T-helper 1 cell treated with Interleukin-12 subunit alpha and Interleukin-12 subunit beta and Interleukin-4 antibody, amounts not matched to agents 30 μg/mL and 1 μg/mL, for 36 hours (primary cell): ENCODE measurements around the gene MYT1.
"Not testable (repeated sequence)": the region's sequence is repeated elsewhere in the genome, so short reads cannot be mapped to it uniquely, and the experiment has no call there.

ENCODE experiments used
- H3K27ac Mint-ChIP-seq: one replicate; pipeline ENCODE4 v1.8.0; 2021; ENCODE audit warnings: mild to moderate bottlenecking, mixed read lengths
- H3K27me3 Mint-ChIP-seq: one replicate; pipeline ENCODE4 v1.8.0; 2021; ENCODE audit warnings: low read depth, mixed read lengths
- H3K36me3 Mint-ChIP-seq: one replicate; pipeline ENCODE4 v1.8.0; 2021; ENCODE audit warnings: low read depth, mixed read lengths
- H3K4me1 Mint-ChIP-seq: one replicate; pipeline ENCODE4 v1.8.0; 2021; ENCODE audit warnings: low read depth, mixed read lengths
- H3K4me3 Mint-ChIP-seq: one replicate; pipeline ENCODE4 v1.8.0; 2021; ENCODE audit warnings: mild to moderate bottlenecking, moderate library complexity, mixed read lengths
- H3K9me3 Mint-ChIP-seq: one replicate; pipeline ENCODE4 v1.8.0; 2021; ENCODE audit warnings: mixed read lengths

MYT1 gene

DNA sequence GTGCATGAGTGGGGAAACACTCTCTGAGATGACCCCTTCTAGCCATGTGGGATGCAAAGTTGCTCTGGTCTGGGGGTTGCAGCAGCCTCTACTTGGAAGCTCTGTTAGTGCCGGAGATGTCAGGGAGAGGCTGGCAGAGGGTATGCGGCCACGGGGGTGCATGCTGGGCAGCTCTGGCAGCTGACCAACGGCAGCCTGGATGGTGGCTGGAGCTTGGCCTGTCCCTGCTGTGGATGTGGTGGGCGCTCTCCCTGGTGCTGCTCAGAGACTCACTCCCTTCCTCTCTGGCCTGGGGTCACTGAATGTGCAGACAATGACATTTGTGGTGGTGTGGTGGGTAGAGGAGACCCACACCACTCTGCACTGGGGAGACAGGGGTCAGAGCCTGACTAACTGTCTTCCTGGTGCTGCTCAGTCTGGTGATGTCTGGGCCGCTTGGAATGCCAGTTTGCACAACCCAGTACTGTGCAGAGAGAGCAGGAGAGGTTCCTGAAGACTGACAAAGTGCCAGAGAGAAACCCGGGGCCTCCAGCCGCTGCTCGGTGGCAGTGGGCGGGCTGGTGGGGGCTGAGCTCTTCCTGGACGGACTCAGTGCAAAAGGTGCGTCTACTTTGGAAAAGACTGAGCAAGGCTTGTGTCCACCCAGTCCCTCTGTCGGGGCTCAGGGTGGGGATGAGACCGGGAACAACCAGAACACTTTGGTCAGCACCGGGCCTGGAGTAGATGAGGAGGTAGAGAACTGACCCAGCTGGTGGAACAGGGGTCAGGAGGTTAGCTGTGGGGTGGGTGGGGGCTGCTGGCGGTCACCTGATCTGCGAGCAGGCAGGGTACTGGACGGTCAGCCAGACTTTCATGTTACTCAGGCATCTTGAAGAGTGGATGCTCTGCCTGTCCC lies 2.7 kb downstream of the MYT1 start:
- H3K36me3 Mint-ChIP-seq, result no peaks in the 10 kb centered on the region
- peaks cover 21% of the 10 kb centered on the region for H3K27me3 Mint-ChIP-seq
- no peak overlapping the region for H3K27ac Mint-ChIP-seq

DNA sequence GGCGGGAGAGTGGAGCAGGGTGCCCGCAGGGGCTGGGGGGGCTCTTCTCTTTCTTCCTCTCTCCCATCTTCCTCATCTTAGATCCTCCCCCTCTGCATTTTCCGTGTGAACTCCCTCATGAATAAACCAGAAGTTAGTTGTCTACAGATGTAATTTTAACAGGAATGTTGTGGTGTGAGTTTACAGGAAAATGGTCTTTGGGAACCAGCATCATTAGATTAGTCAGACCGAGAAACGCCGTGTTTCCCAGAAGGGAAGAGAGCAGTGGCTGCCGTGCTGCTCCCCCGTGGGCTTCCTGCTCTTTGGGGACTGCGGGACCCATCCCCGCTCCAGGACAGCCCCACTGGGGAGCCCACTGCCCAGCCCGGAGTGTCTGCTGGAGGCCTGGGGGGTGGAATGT lies 3.4 kb downstream of the MYT1 start:
- no peak overlapping the region for H3K27ac Mint-ChIP-seq
- H3K4me1 Mint-ChIP-seq, result no peaks in the 10 kb centered on the region
- H3K9me3 Mint-ChIP-seq, result no peaks in the 10 kb centered on the region
- H3K36me3 Mint-ChIP-seq, result no peaks in the 10 kb centered on the region
- no peak overlapping the region for H3K4me3 Mint-ChIP-seq
- peaks cover 14% of the 10 kb centered on the region for H3K27me3 Mint-ChIP-seq

More for the DNA sequence above, 2.7 kb downstream of the MYT1 start:
- H3K4me3 Mint-ChIP-seq, result no peak overlapping the region
- no peaks in the 10 kb centered on the region for H3K4me1 Mint-ChIP-seq
- no peaks in the 10 kb centered on the region for H3K9me3 Mint-ChIP-seq

DNA sequence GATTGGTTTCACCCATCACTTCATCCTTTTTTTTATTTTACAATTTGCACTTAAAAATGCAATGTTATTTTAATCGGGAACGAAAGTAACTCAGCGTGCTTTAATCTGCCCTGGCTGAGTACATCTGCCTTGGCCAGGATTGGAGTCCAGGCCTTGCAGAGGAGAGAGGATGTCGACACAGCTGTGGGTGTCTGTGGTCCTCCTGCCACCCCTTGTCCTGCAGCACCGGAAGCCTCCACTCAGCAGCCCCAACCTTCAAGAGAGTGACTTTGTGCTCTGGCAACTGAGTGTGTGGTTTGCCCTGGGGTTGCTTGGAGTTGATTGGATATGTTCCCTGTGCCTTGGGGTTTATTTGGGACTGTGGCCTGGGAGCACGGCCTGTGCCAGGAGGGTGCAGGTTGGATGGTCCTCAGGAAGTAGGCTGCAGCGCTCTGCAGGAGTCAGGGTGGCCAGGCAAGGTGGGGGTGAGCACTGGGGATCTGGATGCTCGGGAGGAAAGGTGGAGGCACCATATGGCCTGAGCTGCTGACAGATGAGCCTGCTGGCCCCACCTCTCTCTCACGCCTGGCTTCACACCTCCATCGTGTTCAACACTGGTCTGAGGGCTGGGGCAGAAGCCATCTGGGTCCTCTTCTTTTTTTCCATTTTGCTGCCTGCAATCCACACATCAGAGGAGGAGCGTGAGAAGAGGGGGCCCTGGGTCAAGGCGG lies 4.3 kb downstream of the MYT1 start:
- no peak overlapping the region for H3K4me3 Mint-ChIP-seq
- no peaks in the 10 kb centered on the region for H3K9me3 Mint-ChIP-seq
- peaks cover 5% of the 10 kb centered on the region for H3K27me3 Mint-ChIP-seq
- no peak overlapping the region for H3K27ac Mint-ChIP-seq
- H3K36me3 Mint-ChIP-seq, result no peaks in the 10 kb centered on the region
- H3K4me1 Mint-ChIP-seq, result no peaks in the 10 kb centered on the region

DNA sequence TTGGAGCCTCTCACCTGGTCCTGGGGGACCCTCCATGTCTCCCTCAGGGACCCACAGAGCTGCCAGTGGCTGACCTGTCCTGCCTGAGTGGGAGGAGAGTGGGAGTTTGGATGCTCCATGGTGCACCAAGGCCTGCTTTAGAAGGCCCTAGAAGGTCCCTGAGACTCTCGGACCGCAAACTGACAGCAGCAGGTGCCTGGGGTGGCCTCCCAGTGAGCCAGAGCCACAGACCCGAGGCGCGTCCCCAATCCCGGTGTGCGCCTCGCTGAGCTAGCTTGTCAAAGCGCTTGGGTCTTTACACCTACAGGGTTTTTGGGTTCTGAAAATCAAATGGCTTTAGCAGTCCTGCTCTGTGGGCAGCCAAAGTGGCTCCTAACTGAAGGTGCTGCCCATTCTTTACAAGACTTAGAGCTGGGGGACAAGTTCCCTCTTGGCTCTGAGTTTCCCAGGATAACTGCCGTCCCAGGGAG lies 4.9 kb downstream of the MYT1 start:
- no peaks in the 10 kb centered on the region for H3K4me1 Mint-ChIP-seq
- no peak overlapping the region for H3K27ac Mint-ChIP-seq
- H3K9me3 Mint-ChIP-seq, result no peaks in the 10 kb centered on the region
- H3K36me3 Mint-ChIP-seq, result no peaks in the 10 kb centered on the region
- no peak overlapping the region for H3K4me3 Mint-ChIP-seq
- H3K27me3 Mint-ChIP-seq, result peaks cover 3% of the 10 kb centered on the region

DNA sequence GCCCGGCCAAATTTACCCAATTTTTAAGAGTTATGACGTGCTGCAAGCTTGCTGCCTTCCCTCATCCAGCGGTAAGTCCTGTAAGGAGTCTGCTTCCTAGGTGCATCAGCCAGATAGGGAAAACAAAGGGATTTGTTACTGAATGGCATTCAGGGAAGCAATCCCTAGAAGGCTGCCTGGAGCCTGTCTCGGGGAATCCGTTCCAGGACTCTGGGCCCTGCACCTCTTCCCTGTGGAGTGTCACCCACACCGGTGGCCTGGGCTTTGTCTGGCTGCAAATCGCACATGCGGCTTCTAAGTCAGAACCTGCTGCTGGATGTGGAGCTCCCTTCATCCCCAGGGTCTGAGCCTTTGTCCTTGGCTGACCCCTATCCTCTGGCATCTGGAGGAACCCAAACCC lies 7.0 kb downstream of the MYT1 start:
- no peak overlapping the region for H3K4me3 Mint-ChIP-seq

DNA sequence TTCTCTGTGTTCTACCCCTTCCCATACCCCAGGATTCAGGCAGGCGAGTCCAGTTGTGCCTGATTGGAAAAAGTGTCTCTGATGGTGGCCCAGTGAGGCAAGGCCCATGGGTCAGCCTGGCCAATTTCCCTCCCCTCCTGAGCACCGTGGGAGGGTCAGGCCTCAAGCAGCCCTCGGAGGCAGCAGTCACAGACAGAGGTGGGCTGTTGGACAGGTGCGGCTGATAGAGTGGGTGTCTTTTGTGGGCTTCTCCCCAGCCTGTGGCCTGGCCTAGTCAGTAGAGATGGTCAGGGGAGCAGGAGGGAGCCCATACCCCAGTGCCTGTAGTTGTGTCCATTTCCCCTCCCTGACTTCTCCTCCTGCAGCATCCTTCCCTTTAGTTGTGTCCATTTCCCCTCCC lies 8.9 kb downstream of the MYT1 start:
- no peaks in the 10 kb centered on the region for H3K9me3 Mint-ChIP-seq
- no peak overlapping the region for H3K4me3 Mint-ChIP-seq
- peaks cover 7% of the 10 kb centered on the region for H3K27me3 Mint-ChIP-seq
- no peaks in the 10 kb centered on the region for H3K4me1 Mint-ChIP-seq
- H3K36me3 Mint-ChIP-seq, result no peaks in the 10 kb centered on the region
- H3K27ac Mint-ChIP-seq, result no peak overlapping the region

More for the DNA sequence above, 7.0 kb downstream of the MYT1 start:
- Mint-ChIP-seq H3K27ac (no peak overlapping the region), H3K9me3 (no peaks in the 10 kb centered on the region), H3K4me1 (no peaks in the 10 kb centered on the region), H3K27me3 (peaks cover 3% of the 10 kb centered on the region), H3K36me3 (no peaks in the 10 kb centered on the region)

DNA sequence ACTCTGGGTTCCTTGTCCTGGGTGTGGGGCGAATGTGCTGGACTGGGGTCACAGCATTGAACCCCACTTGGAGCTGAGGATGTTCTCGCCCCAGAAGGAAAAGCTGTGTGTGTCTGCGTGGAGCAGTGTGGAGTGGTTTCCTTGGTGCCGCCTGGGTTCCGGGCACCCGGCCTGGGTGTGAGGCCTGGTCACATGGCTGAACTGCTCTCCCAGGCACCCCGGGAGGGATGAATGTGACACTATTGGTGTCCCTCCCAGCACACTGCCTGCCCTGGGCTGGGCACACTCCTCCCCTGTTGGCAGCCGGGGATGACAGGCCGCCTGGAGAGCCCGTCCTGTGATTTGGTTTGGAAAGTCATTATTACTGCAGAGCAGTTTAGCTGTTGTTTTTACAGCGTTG lies 12.3 kb downstream of the MYT1 start:
- Mint-ChIP-seq H3K27ac (no peak overlapping the region), H3K36me3 (no peaks in the 10 kb centered on the region), H3K4me3 (no peak overlapping the region), H3K9me3 (no peaks in the 10 kb centered on the region), H3K27me3 (peaks cover 5% of the 10 kb centered on the region), H3K4me1 (peaks cover 3% of the 10 kb centered on the region)

DNA sequence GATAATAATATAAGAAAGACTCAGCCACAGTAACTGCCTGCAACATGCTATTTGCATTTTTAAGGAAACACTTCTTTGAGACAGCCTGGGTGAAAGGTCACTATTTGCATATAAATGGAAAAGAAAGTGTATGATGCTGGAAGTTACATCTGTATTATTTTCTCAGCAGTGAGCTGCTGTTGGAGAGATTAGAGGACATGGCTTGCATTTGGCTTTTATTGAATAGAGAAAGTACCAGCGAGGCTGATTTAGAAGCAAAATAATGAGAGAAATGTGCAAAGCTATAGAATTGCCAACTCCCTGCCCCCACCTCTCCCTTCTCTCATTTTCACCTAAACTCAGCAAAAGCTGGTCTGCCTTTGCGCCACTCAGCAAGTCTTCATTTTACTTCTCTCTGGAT lies 12.7 kb downstream of the MYT1 start:
- H3K9me3 Mint-ChIP-seq, result no peaks in the 10 kb centered on the region
- H3K27ac Mint-ChIP-seq, result no peak overlapping the region
- peaks cover 5% of the 10 kb centered on the region for H3K27me3 Mint-ChIP-seq
- H3K36me3 Mint-ChIP-seq, result no peaks in the 10 kb centered on the region
- no peak overlapping the region for H3K4me3 Mint-ChIP-seq
- H3K4me1 Mint-ChIP-seq, result peaks cover 3% of the 10 kb centered on the region

DNA sequence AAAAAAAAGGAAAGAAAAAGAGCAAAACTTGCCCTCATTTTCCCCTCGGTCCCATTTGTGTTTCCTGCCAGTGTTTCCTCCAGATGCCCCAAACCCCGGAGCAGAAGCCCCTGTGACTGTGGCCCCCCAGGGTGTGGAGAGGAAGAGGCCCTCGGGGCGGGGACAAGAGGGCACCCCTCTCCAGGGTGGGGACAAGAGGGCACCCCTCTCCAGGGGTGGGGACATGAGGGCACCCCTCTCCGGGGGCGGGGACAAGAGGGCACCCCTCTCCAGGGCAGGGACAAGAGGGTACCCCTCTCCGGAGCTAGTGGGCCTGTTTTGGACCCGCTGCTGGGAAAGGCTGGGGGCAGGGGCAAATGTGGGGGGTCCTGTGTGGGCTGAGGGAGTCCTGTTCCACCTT lies 13.1 kb downstream of the MYT1 start:
- Mint-ChIP-seq H3K4me1 (peaks cover 3% of the 10 kb centered on the region), H3K36me3 (no peaks in the 10 kb centered on the region), H3K27me3 (peaks cover 5% of the 10 kb centered on the region), H3K27ac (no peak overlapping the region), H3K4me3 (no peak overlapping the region), H3K9me3 (no peaks in the 10 kb centered on the region)

DNA sequence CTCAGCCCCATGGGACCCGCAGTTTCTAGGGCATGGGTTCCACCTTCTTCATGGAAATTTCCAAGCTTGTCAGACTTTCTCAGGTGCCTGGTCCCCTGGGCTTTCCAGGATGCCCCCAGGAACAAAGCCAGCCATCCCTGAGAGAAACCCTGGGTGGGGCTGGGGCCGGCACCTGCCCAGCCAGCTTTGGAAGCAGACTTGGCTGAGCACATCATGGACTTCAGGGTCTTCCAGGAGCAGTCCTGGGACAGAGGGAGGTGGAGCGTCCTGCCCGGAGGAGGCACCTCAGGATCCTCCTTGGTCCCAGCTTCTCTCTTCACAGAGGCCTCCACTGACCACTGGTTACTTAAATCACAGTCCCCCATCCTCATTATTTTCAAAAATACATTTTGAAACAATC lies 13.5 kb downstream of the MYT1 start:
- H3K4me3 Mint-ChIP-seq, result no peak overlapping the region
- peaks cover 5% of the 10 kb centered on the region for H3K27me3 Mint-ChIP-seq
- H3K4me1 Mint-ChIP-seq, result peaks cover 3% of the 10 kb centered on the region
- no peak overlapping the region for H3K27ac Mint-ChIP-seq
- no peaks in the 10 kb centered on the region for H3K9me3 Mint-ChIP-seq
- H3K36me3 Mint-ChIP-seq, result no peaks in the 10 kb centered on the region

DNA sequence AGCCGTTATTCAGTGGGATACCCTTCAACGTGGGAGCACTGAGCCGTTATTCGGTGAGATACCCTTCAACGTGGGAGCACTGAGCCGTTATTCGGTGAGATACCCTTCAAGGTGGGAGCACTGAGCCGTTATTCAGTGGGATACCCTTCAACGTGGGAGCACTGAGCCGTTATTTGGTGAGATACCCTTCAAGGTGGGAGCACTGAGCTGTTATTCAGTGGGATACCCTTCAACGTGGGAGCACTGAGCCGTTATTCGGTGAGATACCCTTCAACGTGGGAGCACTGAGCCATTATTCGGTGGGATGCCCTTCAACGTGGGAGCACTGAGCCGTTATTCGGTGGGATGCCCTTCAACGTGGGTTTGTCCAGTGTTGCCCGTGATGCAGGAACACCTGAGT lies 14.7 kb downstream of the MYT1 start:
- H3K36me3 Mint-ChIP-seq, H3K4me1 Mint-ChIP-seq, H3K9me3 Mint-ChIP-seq, H3K27ac Mint-ChIP-seq, H3K27me3 Mint-ChIP-seq, H3K4me3 Mint-ChIP-seq: not testable (repeated sequence)

DNA sequence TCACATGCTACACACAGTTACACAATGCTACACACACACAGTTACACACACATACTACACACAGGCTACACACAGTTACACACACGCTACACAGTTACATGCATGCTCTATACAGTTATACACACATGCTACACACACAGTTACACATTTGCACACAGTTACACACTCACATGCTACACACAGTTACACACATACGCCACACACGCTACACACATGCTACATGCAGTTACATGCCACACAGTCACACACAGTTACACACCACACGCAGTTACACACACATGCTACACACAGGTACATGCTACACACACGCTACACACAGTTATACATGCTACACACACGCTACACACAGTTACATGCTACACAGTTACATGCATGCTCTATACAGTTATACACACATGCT lies 15.6 kb downstream of the MYT1 start:
- no peaks in the 10 kb centered on the region for H3K9me3 Mint-ChIP-seq
- H3K27ac Mint-ChIP-seq, result no peak overlapping the region
- no peak overlapping the region for H3K4me3 Mint-ChIP-seq
- H3K4me1 Mint-ChIP-seq, result peaks cover 3% of the 10 kb centered on the region
- peaks cover 5% of the 10 kb centered on the region for H3K27me3 Mint-ChIP-seq
- H3K36me3 Mint-ChIP-seq, result no peaks in the 10 kb centered on the region

DNA sequence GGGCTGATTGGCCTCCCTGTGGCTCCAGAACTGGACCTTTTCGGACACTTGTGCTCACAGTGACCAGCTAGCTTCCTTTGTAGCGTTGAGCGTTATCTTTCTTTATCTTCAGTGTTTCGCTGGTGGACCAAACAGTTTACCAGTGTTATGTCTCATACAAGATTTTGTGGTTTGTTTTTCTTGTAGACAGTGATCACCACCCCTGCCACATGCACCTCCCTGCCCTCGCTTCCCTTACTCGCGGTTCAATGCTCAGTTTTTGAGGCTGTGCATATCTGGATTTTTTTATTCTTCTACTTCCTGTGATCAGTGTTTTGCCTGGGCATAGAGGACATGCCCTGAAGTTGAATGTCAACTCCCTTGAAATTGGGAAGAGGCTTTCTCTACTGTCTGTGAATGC lies 16.4 kb downstream of the MYT1 start:
- Mint-ChIP-seq H3K4me3 (no peak overlapping the region), H3K4me1 (peaks cover 3% of the 10 kb centered on the region), H3K27ac (no peak overlapping the region), H3K36me3 (no peaks in the 10 kb centered on the region), H3K9me3 (no peaks in the 10 kb centered on the region), H3K27me3 (peaks cover 5% of the 10 kb centered on the region)

DNA sequence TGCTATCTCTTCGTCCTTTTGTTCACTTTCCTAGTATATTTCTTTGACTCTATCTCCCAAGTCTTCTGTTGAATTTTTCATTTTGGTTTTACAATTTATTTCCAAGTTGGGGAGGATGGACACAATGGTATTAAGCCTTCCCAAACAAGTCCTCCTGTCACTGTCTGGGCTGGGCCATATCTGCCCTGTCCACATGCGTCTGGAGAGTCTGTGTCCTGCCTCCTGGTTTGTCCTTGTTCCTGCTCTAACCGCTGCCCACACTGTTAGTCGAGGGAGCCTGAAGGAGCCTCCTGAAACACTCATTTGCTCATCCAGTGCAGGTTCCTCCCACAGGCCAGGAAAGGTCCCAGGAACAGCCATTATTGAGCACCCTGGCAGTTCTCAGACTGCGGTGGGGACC lies 17.1 kb downstream of the MYT1 start:
- H3K4me1 Mint-ChIP-seq, result peaks cover 3% of the 10 kb centered on the region
- no peak overlapping the region for H3K27ac Mint-ChIP-seq
- H3K9me3 Mint-ChIP-seq, result peaks cover 5% of the 10 kb centered on the region
- peaks cover 4% of the 10 kb centered on the region for H3K27me3 Mint-ChIP-seq
- H3K36me3 Mint-ChIP-seq, result no peaks in the 10 kb centered on the region
- H3K4me3 Mint-ChIP-seq, result no peak overlapping the region
